Glomerular visceral epithelial cell (primary cell): ENCODE results near the gene LGALS3BP.
A peak's percentile ranks its signal among the peaks of the same experiment; 100 is the strongest.

Experiments
- DNase-seq: peaks from one replicate; pipeline ENCODE4 v3.0.0-alpha.2; 2016; ENCODE audit errors: extremely low spot score

The LGALS3BP gene

DNA sequence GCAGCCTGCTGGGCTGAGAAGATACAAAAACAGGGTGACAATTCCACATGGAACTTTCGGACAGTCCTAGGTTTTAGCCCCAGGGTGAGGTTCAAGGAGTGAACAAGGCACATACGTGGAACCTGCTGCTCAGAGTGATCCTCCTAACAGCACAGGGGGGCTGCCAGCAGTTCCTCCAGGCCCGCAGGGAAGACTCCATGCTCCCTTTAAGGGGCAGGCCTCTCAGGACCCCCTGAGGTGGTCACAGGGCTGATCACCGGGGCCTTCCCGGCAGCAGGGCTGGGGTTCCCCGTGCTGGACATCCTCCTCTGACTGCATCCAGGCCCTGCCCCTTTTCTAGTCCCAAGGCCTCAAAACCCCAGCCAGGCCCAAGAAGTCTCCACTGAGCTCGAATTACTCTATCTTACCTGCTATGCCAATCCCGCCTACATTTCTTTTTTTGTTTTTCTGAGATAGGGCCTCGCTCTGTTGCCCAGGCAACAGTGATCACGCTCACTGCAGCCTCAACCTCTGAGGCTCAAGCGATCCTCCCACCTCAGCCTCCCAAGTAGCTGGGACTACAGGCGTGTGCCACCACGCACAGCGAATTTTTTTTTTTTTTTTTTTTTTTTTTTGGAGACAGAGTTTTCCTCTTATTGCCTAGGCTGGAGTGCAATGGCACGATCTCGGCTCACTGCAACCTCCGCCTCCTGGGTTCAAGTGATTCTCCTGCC is 19.5 kb upstream of the LGALS3BP start:
- no peak for DNase-seq

DNA sequence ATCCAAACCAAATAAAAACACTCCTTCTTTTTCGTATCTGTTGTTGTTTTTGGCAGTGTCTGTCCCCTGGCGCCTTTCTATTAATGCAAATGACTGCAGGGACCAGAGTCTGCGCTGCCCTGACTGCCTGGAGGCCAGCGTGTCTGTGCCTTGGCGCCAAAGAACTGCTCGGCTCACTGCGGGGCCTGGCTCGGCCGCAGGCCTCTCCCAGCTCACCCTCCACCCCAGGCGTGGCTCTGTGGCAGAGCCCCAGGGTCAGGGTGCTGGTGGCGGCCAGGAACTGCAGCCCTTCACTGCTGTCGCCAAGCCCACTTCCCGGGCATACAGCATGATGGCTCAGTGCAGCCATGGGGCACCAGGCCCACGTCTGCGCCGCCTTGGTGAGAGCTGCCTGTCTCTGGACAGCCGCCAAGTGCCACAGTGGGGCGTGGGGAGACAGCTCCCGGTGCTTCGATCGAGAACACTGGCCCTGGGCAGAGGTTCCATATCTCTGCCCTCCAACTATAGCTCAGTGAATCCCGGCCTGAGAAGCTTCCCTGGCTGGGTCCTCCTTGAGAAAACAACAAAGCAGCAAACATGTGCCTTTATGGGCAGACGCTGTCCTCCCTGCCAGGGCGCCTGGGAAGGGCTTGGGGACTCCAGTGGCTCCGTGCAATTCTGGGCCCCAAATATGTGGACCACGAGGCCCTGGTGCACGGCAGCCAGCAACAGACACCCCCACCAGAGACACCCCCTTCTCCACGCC is 18.8 kb upstream of the LGALS3BP start:
- DNase-seq = no peak

DNA sequence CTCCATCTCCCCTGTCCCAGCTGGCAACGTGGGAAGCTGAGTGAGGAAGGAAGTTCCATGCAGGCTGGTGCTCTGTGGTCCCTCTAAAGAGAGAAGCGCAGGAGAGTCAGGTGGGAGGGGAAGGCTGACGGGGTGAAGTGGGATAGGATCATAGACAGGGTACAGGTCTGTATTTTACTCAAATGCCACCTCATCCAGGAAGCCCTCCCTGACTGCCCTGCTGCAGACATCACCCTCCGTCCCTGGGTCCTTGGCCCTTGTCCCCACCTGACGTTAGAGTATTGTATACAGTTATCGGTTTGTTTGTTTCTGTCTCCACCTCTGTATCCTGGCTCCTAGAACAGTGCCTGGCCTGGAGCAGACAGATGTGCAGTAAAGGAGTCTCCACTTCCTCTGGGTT is 18.2 kb upstream of the LGALS3BP start:
- DNase-seq = no peak

DNA sequence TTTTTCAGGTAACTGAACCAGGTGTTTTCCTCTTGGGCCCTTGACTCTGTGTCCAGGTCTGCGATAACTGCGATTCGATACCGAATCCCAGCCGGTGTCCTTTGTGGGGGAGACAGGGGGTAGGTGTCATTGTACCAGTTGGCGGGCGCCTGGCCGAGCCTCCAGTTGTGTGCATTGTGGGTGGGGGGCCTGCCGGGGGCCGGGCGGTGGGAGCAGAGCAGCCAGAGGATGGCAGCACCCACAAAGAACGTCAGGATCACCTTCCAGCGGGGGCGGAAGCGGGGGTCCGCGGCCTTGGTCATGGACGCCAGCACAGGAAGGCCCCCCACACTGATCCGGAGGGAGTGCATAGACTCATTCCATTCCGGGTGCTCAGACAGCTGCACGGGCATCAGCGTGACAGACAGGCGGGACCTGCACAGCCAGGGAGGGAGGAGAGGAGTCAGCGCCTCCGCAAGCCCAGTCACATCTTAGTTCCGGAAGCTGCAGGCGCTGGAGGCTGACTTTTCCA is 17.6 kb upstream of the LGALS3BP start:
- DNase-seq = no peak

DNA sequence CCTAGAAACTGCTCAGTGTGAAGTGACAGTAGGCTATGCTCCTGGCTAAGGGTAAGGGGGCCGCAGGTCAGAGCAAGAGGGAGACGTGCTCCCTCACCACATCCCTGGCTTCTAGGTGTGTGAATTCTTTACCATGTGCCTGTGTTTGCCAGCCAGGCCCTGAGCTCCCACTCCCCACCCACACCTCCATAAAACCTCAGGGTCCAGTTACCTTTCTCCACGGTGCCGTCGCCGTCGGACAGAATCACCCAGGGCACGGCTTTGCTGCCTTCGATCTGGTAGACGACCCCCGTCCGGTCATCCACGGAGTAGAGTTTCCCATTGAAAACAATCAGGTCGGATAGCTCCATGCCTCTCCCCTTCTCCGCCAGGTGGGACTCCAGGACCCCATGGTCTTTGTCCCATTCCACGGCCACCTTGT is 17.1 kb upstream of the LGALS3BP start:
- no peak for DNase-seq

DNA sequence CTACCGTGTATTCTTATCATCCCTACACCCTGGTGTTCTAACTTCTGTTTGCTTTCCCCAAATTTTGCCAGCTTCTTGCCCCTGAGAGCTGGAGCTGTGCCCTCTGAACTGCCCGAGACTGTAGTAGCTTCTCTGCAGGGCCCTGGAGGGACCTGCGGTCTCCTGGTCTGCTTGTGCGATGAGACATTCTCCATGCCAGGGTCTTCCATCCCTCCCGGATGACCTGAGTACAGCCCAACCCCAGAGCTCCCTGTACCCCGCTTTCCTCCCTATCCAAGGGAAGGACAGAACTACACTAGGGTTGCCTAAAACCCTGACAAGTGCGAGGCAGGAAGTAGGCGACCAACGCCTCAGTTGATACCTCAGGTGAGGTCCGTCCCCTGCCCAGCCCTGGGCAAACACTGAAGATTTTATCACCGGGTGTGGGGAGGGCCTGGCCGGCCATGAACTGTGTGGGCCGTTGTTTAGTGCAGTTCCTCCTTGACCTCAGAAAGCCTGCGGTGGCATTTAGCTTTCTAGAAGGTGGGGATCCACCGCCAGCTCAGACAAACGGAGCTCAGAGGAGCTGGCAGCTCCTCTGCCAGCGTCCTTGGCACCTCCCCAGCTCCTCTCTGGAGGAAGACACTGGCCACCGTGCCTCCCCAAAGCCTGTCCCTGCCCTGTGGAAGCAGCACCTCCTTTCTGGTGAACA is 16.2 kb upstream of the LGALS3BP start:
- DNase-seq = no peak

DNA sequence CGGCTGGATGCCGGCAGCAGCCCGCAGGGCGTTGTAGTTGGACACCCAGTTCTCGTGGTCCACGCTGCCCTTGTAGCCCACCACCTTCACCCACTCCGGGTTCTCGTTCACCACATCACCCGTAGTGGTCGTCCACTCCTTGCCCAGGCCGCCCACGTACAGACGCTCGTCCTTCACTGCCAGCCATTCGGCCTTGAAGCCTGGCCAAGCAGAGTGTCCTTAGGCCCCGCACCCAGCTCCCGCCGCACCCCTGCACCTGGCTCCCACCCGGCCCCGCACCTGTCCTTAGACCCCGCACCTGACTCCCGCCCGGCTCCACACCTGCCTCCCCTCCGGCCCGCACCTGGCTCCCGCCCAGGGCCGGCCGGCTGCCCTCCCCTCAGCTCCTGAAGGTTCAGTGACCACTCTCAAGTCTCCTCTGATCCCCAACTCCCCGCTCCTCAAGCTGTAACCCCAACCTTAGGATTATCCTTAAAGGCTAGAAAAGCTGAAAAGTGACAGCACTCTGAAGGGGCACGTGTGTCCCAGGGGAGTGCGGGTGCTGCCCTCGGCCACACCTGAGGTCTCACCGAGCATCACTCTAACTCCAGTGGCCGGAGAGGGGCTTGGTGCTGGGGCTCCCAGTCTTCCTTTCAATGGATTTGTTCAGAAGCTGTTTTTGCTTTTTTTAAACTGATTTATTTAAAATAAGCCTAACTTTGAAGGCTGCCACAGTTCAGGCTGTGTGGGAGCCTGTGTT is 15.5 kb upstream of the LGALS3BP start:
- DNase-seq = no peak

DNA sequence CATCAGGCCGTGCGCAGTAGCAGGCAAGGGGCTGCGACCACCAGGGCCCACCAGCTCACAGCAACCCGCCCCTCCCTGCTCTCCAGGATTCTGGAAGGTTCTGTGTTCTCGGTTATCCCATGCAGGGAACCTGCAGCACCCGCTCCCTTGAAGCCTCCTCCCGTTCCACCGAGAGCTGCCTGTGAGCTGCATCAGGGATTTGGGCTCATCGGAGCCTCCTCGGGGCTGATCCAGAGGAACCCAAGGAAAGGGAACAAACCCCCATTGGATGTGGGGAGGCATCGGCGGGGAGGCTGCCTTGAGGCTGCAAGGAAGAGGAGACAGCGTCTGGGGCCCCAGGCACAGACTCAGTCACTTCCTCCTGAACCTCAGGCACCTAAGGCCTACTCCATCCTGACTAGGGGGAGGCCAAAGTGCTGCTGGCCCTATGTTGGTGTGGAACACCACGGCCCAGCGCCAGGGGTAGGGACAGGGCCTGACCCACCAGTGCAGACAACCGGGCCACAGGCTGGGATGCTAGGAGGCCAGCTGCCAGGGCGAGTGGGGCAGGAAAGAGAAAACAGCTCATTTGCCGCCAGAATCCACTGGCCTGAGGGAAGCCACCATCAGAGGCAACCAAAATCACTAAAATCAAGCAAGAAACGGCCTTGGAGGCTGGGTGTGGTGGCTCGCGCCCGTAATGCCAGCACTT is 14.4 kb upstream of the LGALS3BP start:
- no peak for DNase-seq

DNA sequence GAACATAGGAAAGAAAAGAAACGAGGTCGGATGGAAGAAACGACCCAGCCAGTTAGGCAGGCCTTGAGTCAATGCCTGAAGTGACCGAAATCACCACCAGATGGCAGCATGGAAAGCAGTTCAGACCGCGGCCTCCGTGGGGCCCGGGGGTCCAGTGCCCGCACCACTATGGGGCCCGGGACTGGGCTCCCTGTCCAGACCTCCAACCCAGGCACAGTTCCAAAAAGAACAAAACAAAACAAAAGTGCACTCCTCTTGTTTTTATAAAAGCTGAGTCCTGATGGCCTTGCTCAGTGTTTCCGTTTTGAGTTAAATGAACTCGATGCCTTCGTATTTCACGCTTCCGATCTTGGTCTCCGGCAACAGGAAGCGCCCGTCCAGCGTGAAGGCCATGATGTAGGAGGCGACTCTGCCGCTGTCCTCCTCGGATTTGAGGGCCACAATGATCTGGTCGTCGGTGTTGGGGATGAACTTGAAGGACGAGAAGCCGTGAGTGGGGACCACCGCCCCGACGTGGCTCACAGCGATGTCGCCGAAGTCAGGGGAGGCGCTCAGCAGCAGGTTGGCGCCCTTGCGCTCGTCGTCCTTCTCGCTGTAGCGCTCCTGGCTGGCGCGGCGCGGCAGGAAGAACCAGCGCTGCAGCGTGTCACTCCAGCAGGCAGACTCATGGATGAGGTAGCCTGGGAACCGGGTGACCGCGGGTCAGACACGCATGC is 13.7 kb upstream of the LGALS3BP start:
- peak; percentile 32 for DNase-seq

DNA sequence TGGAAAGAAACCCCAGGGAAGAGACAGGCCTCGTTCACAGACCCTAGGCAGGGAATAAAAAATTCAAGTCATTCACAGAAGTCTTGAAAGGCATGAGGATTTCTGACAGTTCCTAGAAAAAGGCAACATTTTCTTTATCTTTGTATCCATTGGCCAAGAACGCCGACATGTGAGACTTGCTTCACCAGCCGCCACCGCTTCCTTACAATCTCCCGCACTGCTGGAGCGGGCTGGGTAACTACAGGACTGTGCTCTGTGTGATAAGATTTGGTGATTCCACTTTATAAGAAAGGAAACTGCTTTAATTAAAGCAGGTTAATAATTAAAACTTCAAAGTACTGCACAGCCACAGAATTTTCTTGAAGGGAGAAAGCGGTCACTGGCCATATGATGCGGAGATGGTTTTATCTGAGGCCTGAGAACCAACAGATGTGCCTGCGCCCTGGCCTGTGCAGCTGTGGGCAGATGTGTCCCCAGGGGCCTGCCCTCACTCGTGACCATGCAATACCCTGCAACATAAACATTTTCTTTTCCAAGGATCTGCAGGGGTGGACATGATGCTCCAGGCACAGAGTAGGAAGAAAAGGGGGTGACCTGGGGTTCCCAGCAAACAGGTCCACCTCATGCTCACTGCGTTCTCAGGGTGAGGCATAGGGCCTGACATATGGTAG is 13.0 kb upstream of the LGALS3BP start:
- DNase-seq = no peak

DNA sequence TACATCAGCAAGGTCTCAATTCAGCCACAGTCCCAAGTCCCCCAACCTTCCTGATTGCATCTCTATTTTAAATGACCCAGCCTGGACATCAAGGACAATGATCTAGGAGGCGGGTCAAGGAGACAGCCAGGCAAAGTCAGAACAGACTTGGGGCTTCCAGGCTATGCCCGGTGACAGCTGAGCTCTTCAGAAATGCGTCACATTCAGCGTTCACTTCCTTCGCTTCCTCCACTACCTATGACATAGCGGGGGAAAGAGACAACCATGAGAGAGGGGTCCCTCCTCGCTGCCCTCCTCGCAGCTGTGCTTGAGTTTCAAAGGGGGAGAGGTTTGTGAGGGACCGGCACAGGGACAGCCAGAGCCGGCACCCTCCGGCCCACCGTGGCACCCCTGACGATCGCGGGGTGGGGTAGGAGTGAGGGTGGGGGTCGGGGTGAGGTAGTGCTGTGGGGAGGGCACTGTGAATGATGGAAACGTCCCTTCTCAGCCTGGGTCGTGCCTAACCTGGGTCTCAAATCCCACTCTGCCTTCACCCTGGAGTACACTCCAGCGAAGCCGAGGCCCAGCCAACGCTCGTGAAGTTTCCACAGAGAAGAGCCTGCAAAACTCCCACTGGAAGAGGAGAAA is 12.3 kb upstream of the LGALS3BP start:
- no peak for DNase-seq

DNA sequence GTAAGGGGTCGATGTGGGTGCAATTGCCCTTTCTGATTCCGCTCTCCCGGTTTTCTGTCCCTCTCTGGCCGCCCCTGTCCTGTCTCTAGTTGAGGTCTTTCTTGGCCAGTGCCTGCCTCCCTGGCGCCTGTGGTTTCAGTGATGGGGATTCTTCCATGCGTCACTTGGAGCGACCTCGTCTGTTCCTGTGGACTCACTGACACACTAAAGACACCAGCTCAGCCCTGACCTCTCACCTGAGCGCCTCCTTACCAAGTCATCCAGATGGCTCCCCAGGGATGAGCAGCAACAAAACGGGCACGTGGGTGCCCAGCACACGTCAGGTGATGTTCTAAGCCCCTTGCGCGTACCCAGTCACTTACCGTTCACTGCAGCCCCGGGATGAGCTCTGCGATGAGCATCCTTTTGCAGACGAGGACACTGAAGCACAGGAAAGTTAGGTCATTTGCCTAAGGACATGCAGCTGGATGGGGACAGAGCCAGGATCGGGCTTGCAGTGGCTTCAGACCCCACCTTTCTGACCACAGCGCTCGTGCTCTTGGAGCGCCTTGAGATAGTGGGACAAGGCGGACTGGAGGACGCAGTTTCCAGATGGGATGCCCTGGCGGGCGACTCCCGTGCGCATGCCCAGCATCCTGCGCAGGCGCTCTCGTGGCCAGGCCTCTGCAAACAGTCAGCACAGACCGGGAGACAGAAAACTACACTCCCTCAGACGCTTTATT is 11.5 kb upstream of the LGALS3BP start:
- no peak for DNase-seq

DNA sequence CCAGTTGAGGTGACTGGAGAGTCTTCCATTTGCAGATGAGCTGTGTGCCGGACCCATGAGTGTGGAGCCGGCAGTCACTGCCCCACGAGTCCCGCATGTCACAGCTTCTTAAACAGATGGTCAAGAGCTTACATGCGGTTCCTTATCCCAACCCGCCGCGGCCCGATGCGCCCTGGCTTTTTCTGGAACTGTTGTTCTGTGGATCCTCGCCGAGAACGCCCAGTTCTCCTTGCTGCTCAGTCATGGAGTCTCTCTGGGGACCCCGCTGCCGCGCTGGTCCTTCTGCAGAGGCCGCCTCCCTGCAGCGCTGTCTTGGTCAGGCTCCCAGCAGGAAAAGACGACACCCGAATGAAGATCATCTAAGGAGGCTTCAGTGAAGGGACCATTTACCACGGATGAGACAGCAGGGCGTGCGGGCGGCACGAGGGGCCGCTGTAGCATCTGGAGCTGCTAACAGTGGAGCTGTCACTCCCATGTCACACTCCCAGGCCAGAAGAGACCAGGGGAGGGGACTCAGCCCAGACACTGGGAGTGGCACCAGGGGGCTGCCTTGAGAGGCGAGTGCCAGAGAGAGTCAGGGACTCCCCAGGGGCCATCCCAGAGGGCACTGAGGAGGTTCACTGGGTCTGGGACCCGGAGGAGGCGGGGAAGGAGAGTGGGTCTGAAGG is 10.8 kb upstream of the LGALS3BP start:
- no peak for DNase-seq

DNA sequence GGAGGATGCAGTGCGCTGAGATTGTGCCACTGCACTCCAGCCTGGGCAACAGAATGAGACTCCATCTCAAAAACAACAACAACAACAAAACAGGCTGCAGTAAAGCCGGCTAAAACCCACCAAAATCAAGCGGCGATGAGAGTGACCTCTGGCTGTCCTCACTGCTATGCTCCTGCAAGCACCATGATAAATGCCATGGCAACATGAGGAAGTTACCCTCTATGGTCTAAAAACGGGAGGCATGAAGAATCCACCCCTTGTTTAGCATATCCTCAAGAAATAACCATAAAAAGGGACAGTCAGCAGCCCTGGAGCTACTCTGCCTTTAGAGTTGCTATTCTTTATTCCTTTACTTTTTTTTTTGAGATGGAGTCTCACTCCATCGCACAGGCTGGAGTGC is 8.4 kb upstream of the LGALS3BP start:
- DNase-seq = no peak

DNA sequence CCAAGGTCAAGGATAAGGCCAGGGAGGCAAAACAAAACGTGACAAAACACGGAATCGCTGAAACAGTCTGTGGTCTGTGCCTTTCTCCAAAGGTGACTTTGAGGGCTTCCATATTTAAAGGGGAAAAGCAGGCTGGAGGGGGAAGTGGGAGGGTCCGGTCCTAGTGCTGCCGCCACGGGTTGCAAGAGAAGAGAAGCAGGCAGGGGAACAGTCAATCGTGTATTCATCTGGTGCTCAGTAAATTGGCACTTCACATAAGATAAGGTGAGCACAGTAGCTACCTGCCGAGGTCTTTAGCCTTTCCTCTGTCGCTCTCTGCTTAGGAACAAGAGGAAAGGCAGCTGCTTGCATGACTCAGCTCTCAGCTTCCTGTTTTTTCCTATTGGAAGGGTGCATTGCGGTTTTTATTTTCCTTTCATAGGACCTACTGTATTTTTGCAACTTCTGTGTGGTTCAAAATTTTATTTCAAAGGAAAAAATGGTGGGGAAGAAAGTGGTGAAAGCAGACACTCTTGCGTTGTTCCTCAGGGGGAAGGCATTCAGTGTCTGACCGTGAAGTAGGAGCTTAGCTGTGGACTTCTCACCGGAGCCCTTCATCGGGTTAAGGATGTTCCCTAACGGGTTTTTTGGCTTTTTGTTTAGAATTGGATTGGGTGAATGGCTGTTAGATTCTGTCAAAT is 7.1 kb upstream of the LGALS3BP start:
- DNase-seq = peak; percentile 48

DNA sequence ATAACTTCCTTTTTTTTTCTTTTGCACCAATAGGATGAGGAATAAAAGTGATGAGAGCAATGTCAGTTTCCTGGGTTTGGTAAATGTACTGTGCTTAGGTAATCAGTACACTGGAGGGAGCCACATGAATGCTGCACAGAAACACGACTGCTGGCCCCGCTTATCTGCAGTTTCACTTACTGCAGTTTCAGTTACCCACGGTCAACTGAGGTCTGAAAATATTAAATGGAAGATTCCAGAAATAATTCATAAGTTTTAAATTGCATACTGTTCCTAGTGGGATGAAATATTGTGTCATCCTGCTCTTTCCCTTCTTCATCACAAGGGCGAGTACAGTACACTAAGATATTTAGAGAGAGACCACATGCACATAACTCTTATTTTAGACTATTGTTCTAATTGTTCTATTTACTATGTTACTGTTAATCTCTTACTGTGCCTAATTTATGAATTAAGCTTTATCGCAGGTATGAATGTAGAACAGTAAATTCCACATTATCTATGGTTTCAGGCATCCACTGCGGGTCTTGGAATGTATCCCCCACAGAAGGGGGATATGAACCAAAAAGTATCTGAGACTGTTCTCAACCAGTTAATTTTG is 6.4 kb upstream of the LGALS3BP start:
- DNase-seq = no peak

DNA sequence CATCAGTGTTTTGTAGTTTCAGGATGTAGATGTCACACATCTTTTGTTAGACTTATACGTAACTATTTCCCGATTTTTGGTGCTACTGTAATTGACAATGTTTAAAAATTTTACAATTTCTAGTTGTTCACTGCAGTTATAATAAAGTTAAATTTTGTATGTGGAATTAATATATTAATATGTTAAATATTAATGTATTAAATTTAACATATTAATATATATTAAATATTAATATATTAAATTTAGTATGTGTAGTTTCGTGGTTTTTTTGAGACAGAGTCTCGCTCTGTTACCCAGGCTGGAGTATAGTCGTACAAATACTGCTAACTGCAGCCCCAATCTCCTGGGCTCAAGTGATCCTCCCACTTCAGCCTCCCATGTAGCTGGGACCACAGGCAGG is 5.7 kb upstream of the LGALS3BP start:
- no peak for DNase-seq
